G401.6 (cell line): ENCODE data around the gene KLHL13.
"Not testable (repeated sequence)": the region's sequence is repeated elsewhere in the genome, so short reads cannot be mapped to it uniquely, and the experiment has no call there.

Source experiments
- FAIRE-seq: peaks from 2 replicates; lab custom pipeline; 2012; peaks lifted over from hg19 to GRCh38; lab: Jason Lieb, UNC

Gene KLHL13, protein sequence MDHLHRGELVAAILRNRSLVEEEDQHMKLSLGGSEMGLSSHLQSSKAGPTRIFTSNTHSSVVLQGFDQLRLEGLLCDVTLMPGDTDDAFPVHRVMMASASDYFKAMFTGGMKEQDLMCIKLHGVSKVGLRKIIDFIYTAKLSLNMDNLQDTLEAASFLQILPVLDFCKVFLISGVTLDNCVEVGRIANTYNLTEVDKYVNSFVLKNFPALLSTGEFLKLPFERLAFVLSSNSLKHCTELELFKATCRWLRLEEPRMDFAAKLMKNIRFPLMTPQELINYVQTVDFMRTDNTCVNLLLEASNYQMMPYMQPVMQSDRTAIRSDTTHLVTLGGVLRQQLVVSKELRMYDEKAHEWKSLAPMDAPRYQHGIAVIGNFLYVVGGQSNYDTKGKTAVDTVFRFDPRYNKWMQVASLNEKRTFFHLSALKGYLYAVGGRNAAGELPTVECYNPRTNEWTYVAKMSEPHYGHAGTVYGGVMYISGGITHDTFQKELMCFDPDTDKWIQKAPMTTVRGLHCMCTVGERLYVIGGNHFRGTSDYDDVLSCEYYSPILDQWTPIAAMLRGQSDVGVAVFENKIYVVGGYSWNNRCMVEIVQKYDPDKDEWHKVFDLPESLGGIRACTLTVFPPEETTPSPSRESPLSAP

GRCh38 chrX:118116713-118117550 lies at the start of gene KLHL13:
Gene KLHL13 (minus strand): TSS chrX:118116810. CDS start chrX:118028473, 88,337 bp downstream.
- no peak for FAIRE-seq

DNA sequence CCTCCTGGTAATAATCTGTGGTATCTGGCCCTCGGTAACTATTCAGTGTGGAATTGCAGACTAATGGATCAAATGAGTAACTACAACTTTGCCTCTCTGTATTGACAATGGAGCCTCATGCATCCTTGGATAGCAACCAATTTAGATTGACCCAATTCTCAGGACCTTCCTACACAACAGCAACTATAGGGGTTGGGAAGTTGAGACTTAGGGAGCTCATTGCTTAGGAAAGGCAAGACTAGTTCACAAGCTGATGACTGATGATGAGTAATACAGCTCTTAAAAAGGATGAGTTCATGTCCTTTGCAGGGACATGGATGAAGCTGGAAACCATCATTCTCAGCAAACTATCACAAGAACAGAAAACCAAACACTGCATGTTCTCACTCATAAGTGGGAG lies 47.5 kb upstream of the KLHL13 start:
- no peak for FAIRE-seq

DNA sequence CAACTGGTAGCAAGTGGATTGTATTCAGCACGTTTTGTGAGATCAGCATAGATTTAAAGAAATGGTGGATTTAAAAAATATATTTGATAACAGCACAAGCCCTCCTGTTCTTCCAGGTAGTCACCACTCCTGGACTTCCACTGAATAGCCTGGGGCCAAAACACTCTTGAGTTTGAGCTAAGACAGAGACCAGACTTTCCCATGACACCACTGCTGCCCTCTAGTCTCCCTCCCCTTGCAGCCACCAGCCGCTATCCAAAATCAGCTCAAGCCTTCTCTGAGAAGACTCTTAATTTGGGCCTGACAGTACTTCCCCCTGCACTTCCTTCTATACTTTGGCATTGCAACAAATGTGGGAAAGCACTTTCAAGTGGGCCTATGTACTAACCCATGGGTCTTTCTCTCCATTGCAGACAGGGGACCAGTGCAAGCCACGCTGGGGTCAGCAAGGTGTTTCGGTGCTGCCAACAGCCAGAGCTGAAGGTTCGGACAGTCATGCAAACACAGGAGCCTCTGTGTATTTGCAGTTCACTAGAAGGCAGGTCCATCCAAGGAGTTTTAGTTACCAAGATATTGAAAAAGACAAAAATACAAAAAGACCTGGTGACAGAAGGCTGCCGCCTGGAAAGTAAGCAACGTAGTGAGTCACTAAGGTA lies 40.5 kb upstream of the KLHL13 start:
- no peak for FAIRE-seq

DNA sequence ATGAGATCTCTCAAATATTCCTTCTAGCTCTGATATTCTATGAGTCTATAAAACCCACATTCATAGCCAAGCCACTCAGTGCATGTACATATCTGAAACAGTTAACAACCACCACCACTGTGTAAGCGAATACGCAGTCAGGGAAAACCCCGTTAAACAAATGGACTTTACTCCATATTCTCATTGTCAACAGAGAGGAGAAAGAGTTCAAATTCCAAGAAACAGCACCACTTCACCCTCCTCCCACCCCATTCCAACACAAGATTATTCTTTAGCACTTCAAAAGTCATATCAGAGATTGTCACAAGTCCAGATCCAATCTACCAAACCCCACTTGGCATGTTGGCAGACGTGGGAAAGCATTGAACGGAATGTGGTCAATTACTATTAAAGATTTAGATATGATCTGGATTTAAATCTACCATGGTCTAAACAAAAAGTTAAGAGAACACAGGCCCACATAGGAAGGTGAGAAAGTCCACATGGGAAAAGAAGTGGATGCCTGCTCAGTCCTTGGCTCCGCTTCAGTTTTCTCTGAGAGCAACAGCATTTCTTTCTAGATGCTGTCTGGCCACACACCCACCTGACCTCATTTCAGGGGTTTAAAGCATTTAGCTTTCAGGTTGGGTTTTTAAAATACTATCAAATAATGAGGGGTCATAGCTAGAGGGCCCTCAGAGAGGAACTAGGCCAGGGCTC lies 39.8 kb upstream of the KLHL13 start:
- FAIRE-seq, result no peak

GRCh38 chrX:118153270-118153669 lies 36.7 kb upstream of the KLHL13 start:
- no peak for FAIRE-seq

DNA sequence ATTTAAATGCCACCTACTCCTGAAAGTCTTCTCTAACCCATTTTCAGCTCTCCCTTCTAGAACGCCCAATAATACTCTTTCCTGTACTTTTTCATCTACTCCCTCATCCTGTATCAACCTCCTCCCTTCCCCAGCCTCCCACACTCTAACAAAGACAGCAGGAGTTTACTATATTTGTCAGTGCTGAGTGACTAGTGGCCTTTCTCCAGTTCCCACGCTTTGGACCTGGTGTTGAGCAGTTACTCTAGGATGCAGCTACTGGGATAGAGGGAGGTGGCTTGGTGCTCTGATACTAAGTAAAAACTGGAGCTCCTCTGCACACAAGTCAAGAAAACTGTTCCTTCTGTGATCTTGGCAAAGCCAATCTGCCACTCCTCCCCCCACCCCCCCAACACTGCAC lies 36.1 kb upstream of the KLHL13 start:
- no peak for FAIRE-seq

DNA sequence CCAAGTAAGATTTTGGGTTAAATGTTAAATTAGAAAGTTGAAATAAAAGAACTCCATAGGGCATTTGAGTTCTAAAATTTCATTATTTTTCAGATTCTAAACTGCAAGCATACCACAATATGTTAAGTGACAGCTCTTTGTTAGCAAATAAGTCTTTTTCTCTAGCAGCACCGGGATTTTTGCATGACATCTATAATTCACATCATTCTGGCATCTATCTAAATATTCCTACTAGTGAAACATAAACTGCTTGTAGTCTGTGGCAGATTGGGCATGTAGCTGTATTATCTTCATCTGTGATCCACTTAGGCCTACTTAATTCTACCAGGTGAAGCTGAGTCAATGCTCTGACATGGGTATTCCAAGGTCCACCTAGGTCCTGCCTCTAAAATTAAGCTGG lies 32.1 kb upstream of the KLHL13 start:
- no peak for FAIRE-seq

- not testable (repeated sequence) for FAIRE-seq
These were observed 31.2 kb upstream of the KLHL13 start for GRCh38 chrX:118147771-118148170.

DNA sequence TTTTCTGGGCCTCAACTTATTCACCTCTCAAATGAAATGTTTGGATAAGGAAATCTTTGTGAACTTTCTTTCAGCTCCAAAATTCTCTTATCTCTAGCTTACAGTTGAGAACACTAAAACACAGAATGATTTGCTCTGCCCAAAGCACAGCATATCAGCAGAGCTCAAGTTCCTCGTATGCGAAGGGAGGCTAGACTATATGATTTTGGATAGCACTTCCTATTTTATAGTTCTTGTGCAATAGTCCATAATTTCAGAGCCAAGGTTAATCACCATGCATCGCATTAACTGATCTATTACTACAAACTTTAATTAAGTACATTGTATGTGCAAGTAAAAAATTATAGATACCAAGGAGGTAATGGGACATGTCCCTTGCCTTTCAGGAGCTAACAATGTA lies 27.0 kb upstream of the KLHL13 start:
- FAIRE-seq, result no peak

DNA sequence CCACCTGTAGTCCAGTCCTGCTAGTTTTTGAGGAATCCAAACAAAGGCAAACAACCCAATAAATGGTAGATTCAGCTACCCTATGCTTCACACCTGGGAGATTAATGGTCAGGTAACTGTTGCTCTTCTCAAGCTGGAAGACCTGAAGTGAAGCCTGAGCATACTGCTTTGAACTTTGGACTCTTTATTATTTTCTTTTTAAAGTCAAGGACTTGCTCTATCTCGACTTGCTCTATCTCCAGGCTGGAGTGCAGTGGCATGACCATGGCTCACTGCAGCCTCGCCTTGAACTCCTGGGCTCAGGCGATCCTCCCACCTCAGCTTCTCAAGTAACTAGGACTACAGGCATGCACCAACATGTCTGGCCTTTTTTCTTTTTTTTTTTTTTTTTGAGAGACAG lies 14.7 kb upstream of the KLHL13 start:
- FAIRE-seq, result no peak

GRCh38 chrX:118129681-118130080 lies 13.1 kb upstream of the KLHL13 start:
- FAIRE-seq, result no peak

DNA sequence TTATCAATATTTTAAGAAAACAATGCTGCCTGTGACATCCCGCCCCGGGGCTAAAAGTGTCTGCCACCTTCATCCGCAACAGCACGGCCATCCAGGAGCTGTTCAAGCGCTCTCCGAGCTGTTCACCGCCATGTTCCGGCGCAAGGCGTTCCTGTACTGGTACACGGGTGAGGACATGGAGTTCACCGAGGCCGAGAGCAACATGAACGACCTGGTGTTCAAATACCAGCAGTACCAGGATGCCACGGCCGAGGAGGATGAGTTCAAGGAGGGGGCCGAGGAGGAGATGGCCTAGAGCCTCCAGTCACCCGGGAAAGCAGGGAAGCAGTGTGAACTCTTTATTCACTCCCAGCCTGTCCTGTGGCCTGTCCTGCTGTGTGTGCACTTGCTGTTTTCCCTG lies 12.1 kb upstream of the KLHL13 start:
- FAIRE-seq, result no peak

GRCh38 chrX:118126286-118126685 lies 9.7 kb upstream of the KLHL13 start:
- FAIRE-seq, result no peak

- not testable (repeated sequence) for FAIRE-seq
These were observed 7.6 kb upstream of the KLHL13 start for GRCh38 chrX:118124243-118124642.

- no peak for FAIRE-seq
These were observed 1.1 kb upstream of the KLHL13 start for GRCh38 chrX:118117741-118118140.

DNA sequence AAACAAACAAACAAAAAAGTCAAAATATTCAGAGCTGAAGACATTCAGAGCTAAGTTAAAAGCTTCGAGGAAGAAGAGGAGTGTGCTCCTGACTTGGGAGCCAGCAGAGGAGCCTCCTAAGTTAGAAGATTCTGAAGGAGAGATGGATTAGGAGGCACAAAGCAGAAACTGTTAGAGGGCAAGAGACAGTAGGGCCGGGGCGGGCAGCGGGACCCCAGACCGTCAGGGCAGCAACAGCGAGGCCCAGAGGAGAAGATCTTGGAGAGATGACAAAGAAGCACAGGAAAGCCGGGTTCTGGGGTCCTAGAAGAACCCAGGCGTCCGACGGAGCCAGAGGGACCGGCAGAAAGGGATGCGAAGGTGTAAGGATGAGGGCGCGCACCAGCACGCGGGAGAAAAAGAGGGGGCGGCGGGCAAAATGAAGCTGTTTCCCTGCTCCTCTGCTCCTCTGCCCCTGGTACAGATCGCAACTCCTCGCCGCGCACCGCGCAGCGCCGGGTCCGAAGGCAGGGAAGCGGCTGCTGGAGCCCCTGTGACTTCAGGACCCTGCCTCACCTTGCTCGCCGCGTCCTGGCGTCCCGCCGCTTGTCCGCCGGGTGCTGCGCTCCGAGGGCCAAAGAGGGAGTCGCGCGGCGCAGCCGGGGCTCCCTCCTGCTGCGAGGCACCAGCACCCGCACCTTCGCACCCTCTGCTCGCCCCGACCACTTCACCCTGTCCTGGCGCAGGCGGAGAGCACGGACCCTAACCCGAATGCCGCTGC lies 477 bp downstream of the KLHL13 start:
- FAIRE-seq, result no peak

GRCh38 chrX:118114971-118115370 lies 1.6 kb downstream of the KLHL13 start:
- no peak for FAIRE-seq

DNA sequence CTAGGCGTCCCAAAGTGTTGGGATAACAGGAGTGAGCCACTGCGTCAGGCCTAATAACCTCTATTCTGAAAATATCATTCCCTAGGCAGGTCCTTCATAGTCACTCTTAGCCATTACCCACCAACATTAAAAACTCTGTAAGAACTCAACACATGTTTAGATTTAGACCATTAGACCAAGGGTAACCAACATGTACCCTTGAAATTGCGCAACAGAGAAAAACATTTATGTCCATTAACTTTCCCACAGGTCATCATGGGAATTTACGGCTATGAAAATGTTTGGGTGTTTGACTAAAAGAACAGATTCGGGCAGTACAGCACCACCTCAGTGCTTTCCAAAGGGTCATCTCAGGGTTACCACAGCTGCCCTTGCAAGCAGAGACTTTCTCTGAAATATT lies 7.5 kb downstream of the KLHL13 start:
- no peak for FAIRE-seq

GRCh38 chrX:118108304-118108703 lies 8.3 kb downstream of the KLHL13 start:
- no peak for FAIRE-seq

DNA sequence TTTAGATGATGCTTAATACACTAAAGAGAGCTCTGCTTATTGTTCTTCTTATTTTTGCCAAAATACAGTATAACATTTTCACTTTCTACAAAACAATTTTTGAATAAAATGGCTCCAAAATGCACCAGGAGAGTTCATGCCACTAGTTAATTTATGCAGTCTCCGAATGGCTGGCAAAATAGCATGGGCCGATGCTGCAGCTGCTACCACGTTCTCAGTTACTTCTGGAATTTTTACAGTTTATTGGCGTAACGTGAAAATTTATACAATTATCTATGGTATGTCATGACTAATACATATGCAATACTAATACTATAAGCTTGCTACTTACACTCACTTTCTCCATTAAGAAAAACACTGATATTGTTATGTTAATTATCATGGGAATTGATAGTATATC lies 16.5 kb downstream of the KLHL13 start:
- FAIRE-seq, result no peak

DNA sequence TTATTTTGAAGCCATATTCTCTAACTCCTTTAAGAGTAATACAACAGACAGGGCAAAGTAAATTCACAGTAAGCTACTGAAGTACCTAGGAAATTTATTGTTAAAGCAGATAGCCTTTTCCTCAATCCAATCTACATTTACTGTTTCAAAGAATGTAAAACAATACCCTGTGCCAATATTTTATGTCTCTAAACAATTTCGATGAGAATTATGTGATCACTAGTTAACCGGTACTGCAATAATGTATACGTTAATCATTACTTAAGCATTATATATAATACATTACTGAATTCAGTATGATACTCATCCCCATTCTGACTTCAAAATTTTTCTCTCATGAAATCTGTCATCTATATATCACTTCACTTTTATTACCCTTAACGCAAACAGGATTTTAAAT lies 28.5 kb downstream of the KLHL13 start:
- FAIRE-seq, result no peak
